Upper lobe of left lung (tissue), 4 donors: ENCODE results near the gene STOML1.

Experiments used
- EP300 ChIP-seq, 4 donors: sonication (generic); formaldehyde crosslinking; IDR thresholded peaks; one replicate each; pipeline ENCODE4 v1.5.1; 2017; ENCODE audit warnings: antibody characterized with exemption in 4 of 4, control low read depth in 2 of 4
- POLR2A ChIP-seq, 4 donors: fragments of 450-650 bp; IDR thresholded peaks; one replicate each; pipeline ENCODE4 v1.5.1; 2016 to 2017; ENCODE audit warnings: antibody characterized with exemption in 4 of 4, mild to moderate bottlenecking in 2 of 4
- TF ChIP-seq, protein P1 (sequence below), 6 experiments: fragments of 450-650 bp in 4 of 6; fragments of 200-600 bp in 2 of 6; sonication (generic) in 2 of 6; IDR thresholded peaks; one replicate each; pipeline ENCODE4 v1.5.1; 2016 to 2019; ENCODE audit warnings: antibody characterized with exemption in 6 of 6

GRCh38 chr15:73965094-73965757 lies 26.9 kb downstream of the STOML1 start:
- TF ChIP-seq, protein P1, sequence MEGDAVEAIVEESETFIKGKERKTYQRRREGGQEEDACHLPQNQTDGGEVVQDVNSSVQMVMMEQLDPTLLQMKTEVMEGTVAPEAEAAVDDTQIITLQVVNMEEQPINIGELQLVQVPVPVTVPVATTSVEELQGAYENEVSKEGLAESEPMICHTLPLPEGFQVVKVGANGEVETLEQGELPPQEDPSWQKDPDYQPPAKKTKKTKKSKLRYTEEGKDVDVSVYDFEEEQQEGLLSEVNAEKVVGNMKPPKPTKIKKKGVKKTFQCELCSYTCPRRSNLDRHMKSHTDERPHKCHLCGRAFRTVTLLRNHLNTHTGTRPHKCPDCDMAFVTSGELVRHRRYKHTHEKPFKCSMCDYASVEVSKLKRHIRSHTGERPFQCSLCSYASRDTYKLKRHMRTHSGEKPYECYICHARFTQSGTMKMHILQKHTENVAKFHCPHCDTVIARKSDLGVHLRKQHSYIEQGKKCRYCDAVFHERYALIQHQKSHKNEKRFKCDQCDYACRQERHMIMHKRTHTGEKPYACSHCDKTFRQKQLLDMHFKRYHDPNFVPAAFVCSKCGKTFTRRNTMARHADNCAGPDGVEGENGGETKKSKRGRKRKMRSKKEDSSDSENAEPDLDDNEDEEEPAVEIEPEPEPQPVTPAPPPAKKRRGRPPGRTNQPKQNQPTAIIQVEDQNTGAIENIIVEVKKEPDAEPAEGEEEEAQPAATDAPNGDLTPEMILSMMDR (IDR thresholded peaks at IDR 0.05): no peak
- TF ChIP-seq POLR2A (IDR thresholded peaks at IDR 0.05) (no peak), EP300 (IDR thresholded peaks at IDR 0.05) (no peak)
